Suppressor macrophage (primary cell): Measurements from ENCODE around the gene PLPP1.
"Not testable (repeated sequence)": the region's sequence is repeated elsewhere in the genome, so short reads cannot be mapped to it uniquely, and the experiment has no call there.

Source experiments
- DNase-seq, 4 experiments: peaks; one replicate each; pipeline ENCODE4 v3.0.0-alpha.2; 2020 to 2022

PLPP1 gene

GRCh38 chr5:55544341-55544740 is 9.6 kb upstream of the PLPP1 start:
- no peak for DNase-seq

- DNase-seq = no peak
Observed at GRCh38 chr5:55541056-55541635, 6.4 kb upstream of the PLPP1 start.

DNA sequence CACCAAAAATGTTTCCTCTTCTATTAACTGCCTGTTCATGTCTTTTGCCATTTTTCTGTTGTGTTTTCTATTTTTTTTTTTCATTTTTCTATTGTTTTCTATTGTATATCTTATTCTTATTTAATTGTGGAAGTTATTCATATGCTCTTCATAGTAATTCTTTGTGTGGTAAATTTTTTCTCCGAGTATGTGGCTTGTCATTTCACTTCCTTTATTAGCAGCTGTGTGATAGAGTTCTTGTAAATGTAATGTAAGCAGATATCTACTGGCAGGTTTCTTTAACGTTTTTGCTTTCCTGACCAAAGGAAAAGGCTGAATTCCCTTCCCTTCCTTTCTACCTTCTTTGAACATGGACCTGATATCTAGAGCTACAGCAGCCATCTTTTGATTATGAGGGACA is 5.8 kb upstream of the PLPP1 start:
- DNase-seq = peak in 1 of 4 experiments; percentile 13

DNA sequence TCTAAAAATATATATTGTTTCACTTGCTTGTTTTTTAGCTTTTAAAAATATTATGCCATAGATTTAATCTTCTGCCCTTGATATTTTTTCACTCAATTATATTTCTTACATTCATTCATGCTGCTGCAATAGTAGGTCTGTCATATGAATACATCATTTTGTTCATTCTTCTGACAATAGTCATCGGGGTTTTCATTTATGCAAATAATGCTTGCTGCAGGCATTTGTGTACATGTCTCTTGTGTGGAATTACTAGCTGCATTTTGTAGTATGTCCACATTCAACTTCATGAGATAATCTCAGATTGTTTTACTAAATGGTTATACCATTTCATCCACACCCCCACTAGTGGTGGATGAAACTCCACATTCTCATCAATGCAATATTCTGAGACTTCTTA is 5.3 kb upstream of the PLPP1 start:
- no peak for DNase-seq

- peak in 1 of 4 experiments; percentile 18 for DNase-seq
Observed at GRCh38 chr5:55538661-55539060, 3.9 kb upstream of the PLPP1 start.

DNA sequence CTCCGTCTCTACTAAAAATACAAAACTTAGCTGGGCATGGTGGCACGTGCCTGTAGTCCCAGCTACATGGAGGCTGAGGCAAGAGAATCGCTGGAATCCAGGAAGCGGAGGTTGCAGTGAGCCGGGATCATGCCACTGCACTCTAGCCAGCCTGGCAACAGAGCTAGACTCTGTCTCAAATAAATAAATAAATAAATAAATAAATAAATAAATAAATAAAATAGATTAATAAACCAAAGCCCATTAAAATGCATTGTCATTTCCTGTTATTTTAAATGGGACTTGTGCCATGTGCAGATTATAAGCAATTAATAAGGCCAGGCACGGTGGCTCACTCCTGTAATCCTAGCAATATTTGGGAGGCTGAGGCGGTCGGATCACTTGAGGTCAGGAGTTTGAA is 2.6 kb upstream of the PLPP1 start:
- not testable (repeated sequence) for DNase-seq

- no peak for DNase-seq
Observed at GRCh38 chr5:55535199-55535905, 588 bp upstream of the PLPP1 start.

GRCh38 chr5:55533521-55534435 is 986 bp downstream of the PLPP1 start:
- DNase-seq = no peak

- DNase-seq = no peak
Observed at GRCh38 chr5:55530669-55531068, 4.1 kb downstream of the PLPP1 start.

- DNase-seq = no peak
Observed at GRCh38 chr5:55524816-55525215, 9.9 kb downstream of the PLPP1 start.

- DNase-seq = no peak
Observed at GRCh38 chr5:55523293-55523692, 11.5 kb downstream of the PLPP1 start.

DNA sequence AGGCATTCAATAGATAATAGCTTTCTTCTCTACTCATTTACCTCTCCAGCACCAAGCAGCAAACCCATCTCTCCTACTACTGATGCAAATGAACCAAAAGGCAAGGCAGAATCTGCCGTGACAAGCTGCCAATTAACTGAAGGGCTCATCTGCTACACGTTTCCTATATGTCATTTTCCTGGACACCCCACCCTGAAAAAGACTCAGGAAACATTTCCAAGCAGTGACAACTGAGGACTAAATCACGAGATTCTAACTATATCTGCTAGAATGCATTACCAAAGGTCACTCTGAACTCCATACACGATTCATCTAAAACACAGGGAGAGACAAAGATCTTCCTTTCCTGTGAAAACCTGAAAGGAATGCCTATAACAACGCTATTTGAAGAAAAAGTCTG is 12.9 kb downstream of the PLPP1 start:
- DNase-seq = no peak

GRCh38 chr5:55520117-55520839 is 14.5 kb downstream of the PLPP1 start:
- no peak for DNase-seq

DNA sequence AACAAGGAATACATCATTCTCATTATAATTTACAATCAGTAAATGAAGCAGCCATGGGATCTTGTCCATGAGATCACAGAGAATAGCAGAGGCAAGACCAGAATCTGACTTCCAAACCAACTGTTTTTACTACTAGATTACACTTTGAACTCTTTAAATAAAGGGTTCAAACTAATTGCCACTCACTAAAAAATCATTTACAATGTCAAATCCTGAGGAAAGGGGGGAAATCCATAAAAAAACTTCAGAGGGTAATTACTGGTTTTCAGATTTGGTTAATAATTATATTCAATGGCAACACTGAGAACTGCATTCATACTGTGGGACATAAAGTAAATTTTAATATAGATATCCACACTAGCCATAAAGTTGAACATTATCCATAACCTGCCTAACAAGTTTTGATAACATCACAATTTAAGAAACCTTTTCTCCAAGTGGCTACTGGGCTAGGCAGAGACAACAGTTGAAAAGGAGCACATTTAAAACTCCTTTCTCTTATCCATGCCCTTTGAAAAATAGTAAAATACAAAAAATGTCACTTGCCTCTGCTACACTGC is 15.9 kb downstream of the PLPP1 start:
- DNase-seq = no peak

DNA sequence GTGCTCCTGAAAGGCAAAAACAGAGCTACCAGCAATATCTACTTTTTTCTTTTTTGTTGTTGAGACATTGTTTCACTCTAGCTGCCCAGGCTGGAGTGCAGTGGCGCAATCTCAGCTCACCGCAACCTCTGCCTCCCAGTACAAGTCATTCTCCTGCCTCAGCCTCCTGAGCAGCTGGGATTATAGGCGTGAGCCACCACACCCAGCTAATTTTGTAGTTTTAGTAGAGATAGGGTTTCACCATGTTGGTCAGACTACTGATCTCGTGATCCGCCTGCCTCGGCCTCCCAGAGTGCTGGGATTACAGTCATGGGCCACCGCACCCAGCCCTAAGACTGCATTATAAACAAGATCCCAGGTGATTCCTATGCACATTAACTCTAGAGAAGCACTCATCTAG is 17.0 kb downstream of the PLPP1 start:
- DNase-seq = no peak

DNA sequence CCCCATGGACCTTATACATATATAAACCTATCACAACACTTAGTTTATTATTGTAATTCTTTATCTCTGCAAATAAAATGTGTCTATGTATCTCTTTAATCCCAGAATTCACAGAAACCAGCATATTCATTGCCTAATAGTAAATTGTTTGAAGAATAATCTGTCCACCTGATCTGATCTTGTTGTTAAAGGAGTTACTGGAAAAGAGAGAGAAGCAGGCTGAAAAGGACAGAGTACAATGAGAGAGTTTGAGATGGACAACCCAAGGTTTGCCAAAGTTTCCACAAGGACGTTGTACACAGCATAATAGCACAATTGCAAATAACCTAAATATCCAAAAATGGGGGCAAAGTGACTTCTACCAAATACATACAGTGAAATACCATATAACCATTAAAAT is 23.8 kb downstream of the PLPP1 start:
- no peak for DNase-seq

DNA sequence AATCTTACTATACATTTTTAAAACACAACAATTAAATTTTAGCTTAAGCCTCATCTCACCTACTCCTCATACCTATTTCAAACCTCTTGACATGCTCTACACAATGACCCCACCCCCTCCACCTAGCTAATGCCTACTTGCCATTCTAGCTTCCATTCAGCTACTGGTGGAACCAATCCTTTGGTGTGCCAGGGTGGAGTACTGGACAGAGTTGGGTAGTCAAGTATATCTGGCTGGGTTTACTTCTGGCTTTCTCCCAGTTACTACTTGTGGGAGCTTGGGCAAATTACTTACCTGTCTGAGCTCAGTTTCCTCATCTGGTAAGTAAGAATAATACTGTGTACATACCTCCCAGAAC is 24.3 kb downstream of the PLPP1 start:
- no peak for DNase-seq

DNA sequence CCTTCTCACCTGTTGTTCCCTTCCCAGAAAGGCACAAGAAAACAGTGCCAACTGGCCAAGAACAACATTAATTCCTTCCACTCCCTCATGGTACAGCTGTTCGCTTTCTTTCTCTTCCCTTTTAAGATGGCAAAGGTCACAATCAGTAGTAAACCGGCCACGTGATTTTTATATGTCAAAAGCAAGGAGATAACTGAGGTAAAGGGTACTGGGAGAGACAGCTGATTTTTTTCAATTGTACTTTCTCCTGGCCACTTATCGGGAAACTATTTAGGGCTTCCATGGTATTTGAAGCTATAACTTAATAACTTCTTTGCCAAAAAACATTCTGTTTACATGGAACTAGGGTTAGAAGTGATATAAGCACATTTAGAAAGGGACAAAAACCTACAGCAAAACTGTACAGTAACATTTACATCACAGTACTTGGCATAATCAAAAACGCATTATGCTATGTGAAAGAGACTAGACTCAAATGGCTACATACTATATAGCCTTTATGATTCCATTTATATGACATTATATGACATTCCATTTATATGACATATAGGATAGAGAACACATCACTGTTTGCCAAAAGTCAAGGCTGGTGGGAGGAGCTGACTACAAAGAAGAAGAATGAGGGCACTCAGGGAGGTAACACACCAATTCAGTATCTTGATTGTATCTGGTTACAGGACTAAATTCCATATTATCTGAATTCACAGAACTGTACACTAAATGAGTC is 24.8 kb downstream of the PLPP1 start:
- no peak for DNase-seq

DNA sequence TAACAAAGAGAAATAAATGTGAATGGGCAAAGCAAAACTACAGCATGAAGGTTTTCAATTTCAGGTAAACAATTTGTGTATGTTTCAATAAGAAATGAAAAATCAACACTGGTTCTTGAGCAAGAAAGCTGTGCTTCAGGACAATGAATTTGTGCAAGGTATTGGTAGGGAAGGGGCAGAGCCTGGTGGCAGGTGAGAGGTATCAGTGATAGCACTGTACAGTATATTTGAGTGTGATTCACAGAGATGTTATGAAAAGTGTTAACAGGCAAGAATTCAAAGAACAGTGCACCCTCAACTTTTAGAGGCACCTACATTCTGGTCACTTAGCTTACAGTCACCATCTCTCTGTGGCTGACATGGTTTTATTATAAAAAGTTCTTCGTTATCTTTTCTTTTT is 25.7 kb downstream of the PLPP1 start:
- DNase-seq = no peak

DNA sequence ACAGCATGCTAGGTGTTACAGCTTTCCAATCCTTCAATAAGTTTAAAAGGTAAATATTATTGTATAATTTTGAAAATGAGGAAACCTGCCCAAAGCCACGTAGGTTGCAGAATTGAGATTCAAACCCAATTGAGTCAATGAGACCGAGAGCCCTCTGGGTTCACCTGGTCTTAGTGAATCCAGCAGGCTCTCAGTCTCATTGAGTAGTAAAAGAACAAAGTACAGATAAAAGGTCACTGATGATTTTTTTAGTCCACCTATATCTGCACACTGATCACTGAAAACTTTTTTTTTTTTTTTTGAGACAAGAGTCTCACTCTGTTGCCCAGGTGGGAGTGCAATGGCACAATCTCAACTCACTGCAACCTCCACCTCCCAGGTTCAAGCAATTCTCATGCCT is 27.2 kb downstream of the PLPP1 start:
- DNase-seq = no peak

DNA sequence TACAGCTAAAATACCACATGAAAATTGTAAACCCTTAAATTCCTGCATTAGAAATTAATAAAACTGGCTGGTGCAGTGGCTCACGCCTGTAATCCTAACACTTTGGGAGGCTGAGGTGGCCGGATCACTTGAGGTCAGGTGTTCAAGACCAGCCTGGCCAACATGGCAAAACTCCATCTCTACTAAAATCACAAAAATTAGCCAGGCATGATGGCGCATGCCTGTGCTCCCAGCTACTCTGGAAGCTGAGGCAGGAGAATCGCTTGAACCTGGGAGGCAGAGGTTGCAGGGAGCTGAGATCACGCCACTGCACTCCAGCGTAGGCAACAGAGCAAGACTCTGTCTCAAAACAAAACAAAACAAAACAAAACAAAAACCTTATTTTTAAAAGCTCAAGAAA is 29.1 kb downstream of the PLPP1 start:
- not testable (repeated sequence) for DNase-seq

DNA sequence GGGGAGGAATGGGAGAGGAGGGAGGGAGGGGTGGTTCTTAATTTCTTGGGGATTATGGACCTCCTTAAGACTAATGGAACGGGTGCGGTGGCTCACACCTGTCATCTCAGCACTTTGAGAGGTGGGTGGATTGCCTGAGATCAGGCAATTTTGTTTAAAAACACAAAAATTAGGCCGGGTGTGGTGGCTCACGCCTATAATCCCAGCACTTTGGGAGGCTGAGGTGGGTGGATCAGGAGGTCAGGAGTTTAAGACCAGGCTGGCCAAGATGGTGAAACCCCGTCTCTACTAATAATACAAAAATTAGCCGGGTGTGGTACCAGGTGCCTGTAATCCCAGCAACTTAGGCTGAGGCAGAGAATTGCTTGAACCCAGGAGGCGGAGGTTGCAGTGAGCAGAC is 30.8 kb downstream of the PLPP1 start:
- not testable (repeated sequence) for DNase-seq
